Chondrocyte (in vitro differentiated cells): ENCODE data around the gene PIEZO2. TPM values are rescaled to one million over a fixed set of nuclear protein-coding genes. Genes with fewer than 3 reads are reported as not detected.
"Not testable (repeated sequence)": the region's sequence is repeated elsewhere in the genome, so short reads cannot be mapped to it uniquely, and the experiment has no call there.

Experiments used
- DNase-seq: peaks from one replicate; pipeline ENCODE4 v3.0.0; 2021; ENCODE audit warnings: mixed read lengths, low spot score
- H3K27ac Mint-ChIP-seq: one replicate; pipeline ENCODE4 v1.8.0; 2021; ENCODE audit warnings: mild to moderate bottlenecking, moderate library complexity, mixed read lengths; ENCODE audit not compliant: unreplicated experiment
- H3K27me3 Mint-ChIP-seq: 2 replicates; pipeline ENCODE4 v1.8.0; 2021; ENCODE audit warnings: low read depth, mixed read lengths
- H3K36me3 Mint-ChIP-seq: 2 replicates; pipeline ENCODE4 v1.8.0; 2021; ENCODE audit warnings: low read depth, mixed read lengths
- H3K4me1 Mint-ChIP-seq: 2 replicates; pipeline ENCODE4 v1.8.0; 2021; ENCODE audit warnings: low read depth, mild to moderate bottlenecking, mixed read lengths
- H3K4me3 Mint-ChIP-seq: one replicate; pipeline ENCODE4 v1.8.0; 2021; ENCODE audit warnings: mild to moderate bottlenecking, moderate library complexity, mixed read lengths; ENCODE audit not compliant: unreplicated experiment
- H3K9me3 Mint-ChIP-seq: 2 replicates; pipeline ENCODE4 v1.8.0; 2021; ENCODE audit warnings: low read depth, mixed read lengths
- CTCF ChIP-seq: fragments of 200-600 bp; sonication (generic); IDR thresholded peaks from 2 replicates; pipeline ENCODE4 v1.5.0; 2021; ENCODE audit warnings: antibody characterized with exemption, mild to moderate bottlenecking, moderate library complexity
- total RNA-seq: library from RNA; stranded (reverse); gene quantifications from 3 replicates; pipeline ENCODE4 v1.2.1, GENCODE V29; 2021

The PIEZO2 gene
- total RNA-seq, 1 donor from 2014 or later, result 142 TPM

DNA sequence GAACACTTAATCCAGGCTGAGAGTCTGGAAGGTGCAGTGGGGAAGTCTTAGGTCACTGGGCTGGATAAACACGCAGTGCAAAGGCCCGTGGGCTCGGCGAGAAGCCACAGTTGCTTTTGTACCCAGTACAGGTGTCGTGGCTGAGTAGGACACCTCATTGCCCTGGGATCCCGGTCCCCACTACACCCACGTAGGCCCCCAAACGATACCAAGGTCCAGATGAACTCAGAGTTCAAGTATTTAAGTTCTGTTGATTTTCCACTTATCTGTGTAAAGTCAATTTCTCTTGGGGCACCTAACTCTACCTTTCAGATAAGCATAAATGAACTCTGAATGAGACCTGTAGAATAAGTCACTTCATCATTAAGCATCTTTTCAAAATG is 302.0 kb downstream of the PIEZO2 start:
- H3K4me3 Mint-ChIP-seq, result no peak overlapping the region
- peaks cover 11% of the 10 kb centered on the region for H3K36me3 Mint-ChIP-seq
- peaks cover 18% of the 10 kb centered on the region for H3K4me1 Mint-ChIP-seq
- H3K27me3 Mint-ChIP-seq, result no peaks in the 10 kb centered on the region
- TF ChIP-seq CTCF, result no peak
- DNase-seq, result no peak
- no peak overlapping the region for H3K27ac Mint-ChIP-seq
- peaks cover 2% of the 10 kb centered on the region for H3K9me3 Mint-ChIP-seq

GRCh38 chr18:10846657-10847407 is 302.5 kb downstream of the PIEZO2 start:
- no peak for TF ChIP-seq CTCF
- Mint-ChIP-seq H3K27ac (no peak overlapping the region), H3K9me3 (peaks cover 4% of the 10 kb centered on the region), H3K36me3 (peaks cover 13% of the 10 kb centered on the region), H3K4me3 (no peak overlapping the region), H3K27me3 (no peaks in the 10 kb centered on the region), H3K4me1 (peaks cover 15% of the 10 kb centered on the region)
- DNase-seq, result no peak

GRCh38 chr18:10846035-10846434 is 303.3 kb downstream of the PIEZO2 start:
- Mint-ChIP-seq H3K36me3 (peaks cover 13% of the 10 kb centered on the region), H3K4me1 (peaks cover 11% of the 10 kb centered on the region)
- H3K9me3 Mint-ChIP-seq, result not testable (repeated sequence)

GRCh38 chr18:10843565-10843964 is 305.8 kb downstream of the PIEZO2 start:
- Mint-ChIP-seq H3K27ac (no peak overlapping the region), H3K4me1 (peaks cover 15% of the 10 kb centered on the region), H3K27me3 (no peaks in the 10 kb centered on the region), H3K36me3 (peaks cover 16% of the 10 kb centered on the region), H3K9me3 (peaks cover 8% of the 10 kb centered on the region), H3K4me3 (no peak overlapping the region)
- DNase-seq, result no peak
- TF ChIP-seq CTCF, result no peak

More at GRCh38 chr18:10846035-10846434, 303.3 kb downstream of the PIEZO2 start:
- not testable (repeated sequence) for DNase-seq, H3K27ac Mint-ChIP-seq, H3K27me3 Mint-ChIP-seq, H3K4me3 Mint-ChIP-seq

GRCh38 chr18:10842861-10843260 is 306.5 kb downstream of the PIEZO2 start:
- Mint-ChIP-seq H3K27me3 (no peaks in the 10 kb centered on the region), H3K4me1 (peaks cover 17% of the 10 kb centered on the region), H3K27ac (no peak overlapping the region), H3K36me3 (peaks cover 16% of the 10 kb centered on the region), H3K9me3 (peaks cover 8% of the 10 kb centered on the region), H3K4me3 (no peak overlapping the region)
- no peak for DNase-seq
- TF ChIP-seq CTCF, result no peak

DNA sequence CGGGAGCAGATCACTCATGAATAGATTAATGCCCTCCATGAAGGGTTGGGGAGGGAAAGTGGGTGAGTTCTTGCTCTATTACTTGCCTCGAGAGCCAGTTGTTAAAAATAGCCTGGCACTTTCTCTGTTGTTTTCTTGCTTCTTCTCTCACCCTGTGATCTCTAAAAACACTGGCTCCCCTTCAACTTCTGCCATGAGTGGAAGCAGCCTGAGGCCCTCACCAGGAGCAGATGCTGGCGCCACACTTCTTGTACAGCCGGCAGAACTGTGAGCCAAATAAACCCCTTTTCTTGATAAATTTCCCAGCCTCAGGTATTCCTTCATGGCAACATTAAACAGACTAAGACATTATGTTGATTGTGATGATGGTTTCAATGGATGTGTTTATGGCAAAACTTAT is 307.0 kb downstream of the PIEZO2 start:
- peaks cover 17% of the 10 kb centered on the region for H3K4me1 Mint-ChIP-seq

More for the DNA sequence above, 307.0 kb downstream of the PIEZO2 start:
- peaks cover 17% of the 10 kb centered on the region for H3K36me3 Mint-ChIP-seq
- DNase-seq, result no peak
- no peak overlapping the region for H3K27ac Mint-ChIP-seq
- H3K27me3 Mint-ChIP-seq, result no peaks in the 10 kb centered on the region
- peaks cover 8% of the 10 kb centered on the region for H3K9me3 Mint-ChIP-seq
- no peak overlapping the region for H3K4me3 Mint-ChIP-seq
- no peak for TF ChIP-seq CTCF
